ENCODE measurements around the gene RNF215.

Gene RNF215

DNA sequence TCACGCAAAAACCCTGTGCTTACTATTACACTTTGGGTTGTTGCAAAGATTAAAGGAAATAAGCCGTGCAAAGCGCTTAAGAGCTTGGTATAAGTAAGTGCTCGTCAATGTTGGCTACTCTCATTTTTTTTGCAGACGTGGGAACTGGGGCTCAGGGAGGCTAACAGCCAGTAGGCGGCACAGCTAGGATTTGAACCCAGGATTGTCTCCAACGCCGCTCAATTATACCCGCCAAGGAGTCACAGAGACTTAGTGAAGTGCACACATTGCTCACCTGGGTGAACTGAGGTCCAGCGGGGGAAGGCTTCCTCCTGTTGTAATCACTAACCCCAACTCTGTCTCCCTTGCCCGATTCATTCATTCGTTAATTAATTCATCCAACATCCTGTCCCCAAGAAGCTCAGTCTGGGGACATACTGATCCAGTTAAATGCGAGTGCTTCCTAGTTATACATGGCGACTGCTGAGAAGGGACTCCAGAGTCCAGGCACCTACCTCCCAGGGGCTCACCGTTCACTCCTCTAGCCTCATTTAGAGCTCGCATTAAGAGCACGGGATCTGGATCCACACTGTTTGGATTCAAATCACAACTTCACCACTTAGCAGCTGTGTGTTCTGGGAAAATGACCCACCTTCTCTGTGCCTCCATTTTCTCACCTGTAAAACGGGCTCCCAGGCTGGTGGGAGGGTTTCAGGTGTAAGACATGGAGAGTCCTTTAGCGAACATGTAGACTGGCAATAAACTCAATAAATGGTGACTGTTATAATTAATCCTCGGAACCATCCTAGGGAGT lies 37.5 kb upstream of the RNF215 start:
- DNase-seq (ENCODE audit: low read depth in 1 of 2, low spot score in 1 of 2), result peak; percentile 20 to 26
- H3K4me3 ChIP-seq (replicated peaks; ENCODE audit: insufficient read depth, low read length), result peak overlapping the region; percentile 70
- no peaks in the 10 kb centered on the region for H3K27me3 ChIP-seq (ENCODE audit: insufficient read depth, poor library complexity, severe bottlenecking)
- H3K27ac ChIP-seq (replicated peaks), result peak overlapping the region; percentile 58
- TF ChIP-seq GABPA (IDR thresholded peaks at IDR 0.05; ENCODE audit: low read depth), result no peak
- TF ChIP-seq, protein P1, sequence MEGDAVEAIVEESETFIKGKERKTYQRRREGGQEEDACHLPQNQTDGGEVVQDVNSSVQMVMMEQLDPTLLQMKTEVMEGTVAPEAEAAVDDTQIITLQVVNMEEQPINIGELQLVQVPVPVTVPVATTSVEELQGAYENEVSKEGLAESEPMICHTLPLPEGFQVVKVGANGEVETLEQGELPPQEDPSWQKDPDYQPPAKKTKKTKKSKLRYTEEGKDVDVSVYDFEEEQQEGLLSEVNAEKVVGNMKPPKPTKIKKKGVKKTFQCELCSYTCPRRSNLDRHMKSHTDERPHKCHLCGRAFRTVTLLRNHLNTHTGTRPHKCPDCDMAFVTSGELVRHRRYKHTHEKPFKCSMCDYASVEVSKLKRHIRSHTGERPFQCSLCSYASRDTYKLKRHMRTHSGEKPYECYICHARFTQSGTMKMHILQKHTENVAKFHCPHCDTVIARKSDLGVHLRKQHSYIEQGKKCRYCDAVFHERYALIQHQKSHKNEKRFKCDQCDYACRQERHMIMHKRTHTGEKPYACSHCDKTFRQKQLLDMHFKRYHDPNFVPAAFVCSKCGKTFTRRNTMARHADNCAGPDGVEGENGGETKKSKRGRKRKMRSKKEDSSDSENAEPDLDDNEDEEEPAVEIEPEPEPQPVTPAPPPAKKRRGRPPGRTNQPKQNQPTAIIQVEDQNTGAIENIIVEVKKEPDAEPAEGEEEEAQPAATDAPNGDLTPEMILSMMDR (IDR thresholded peaks at IDR 0.05; ENCODE audit: insufficient read depth, low read length), result no peak
- TF ChIP-seq POLR2AphosphoS5 (IDR thresholded peaks at IDR 0.05; ENCODE audit: low read depth), result no peak
- TF ChIP-seq SPI1 (IDR thresholded peaks at IDR 0.05; ENCODE audit: borderline replicate concordance, low read depth), result no peak
- TF ChIP-seq, protein P2, sequence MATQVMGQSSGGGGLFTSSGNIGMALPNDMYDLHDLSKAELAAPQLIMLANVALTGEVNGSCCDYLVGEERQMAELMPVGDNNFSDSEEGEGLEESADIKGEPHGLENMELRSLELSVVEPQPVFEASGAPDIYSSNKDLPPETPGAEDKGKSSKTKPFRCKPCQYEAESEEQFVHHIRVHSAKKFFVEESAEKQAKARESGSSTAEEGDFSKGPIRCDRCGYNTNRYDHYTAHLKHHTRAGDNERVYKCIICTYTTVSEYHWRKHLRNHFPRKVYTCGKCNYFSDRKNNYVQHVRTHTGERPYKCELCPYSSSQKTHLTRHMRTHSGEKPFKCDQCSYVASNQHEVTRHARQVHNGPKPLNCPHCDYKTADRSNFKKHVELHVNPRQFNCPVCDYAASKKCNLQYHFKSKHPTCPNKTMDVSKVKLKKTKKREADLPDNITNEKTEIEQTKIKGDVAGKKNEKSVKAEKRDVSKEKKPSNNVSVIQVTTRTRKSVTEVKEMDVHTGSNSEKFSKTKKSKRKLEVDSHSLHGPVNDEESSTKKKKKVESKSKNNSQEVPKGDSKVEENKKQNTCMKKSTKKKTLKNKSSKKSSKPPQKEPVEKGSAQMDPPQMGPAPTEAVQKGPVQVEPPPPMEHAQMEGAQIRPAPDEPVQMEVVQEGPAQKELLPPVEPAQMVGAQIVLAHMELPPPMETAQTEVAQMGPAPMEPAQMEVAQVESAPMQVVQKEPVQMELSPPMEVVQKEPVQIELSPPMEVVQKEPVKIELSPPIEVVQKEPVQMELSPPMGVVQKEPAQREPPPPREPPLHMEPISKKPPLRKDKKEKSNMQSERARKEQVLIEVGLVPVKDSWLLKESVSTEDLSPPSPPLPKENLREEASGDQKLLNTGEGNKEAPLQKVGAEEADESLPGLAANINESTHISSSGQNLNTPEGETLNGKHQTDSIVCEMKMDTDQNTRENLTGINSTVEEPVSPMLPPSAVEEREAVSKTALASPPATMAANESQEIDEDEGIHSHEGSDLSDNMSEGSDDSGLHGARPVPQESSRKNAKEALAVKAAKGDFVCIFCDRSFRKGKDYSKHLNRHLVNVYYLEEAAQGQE (IDR thresholded peaks at IDR 0.05; ENCODE audit: insufficient replicate concordance, low read depth), result no peak

DNA sequence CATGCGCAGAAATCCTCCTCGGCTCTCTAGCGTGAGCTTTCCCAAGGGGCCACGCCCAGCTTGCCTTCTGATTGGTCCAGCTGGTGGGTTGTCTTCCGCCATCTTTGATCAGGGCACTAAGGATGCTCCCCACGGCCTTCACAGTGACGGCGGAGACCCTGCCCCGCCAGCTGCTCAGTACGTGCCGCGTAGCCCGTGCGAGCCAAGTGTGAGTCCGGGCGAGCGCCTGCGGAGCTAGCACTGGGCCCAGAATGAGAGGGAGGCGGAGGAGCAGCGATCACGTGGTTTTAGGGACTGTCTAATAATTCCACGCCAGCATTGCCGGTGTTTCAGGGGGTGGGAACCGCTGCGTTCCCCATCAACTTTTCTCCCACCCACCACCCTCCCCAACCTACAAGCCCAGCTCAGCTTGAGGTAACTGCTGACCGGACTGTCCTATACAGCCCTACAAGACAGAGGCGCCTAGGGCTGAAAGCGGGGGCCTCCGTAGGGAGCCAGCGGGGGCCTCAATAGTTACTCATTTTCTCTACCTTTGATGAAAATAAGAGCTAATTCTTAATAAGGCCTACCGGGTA lies 36.8 kb upstream of the RNF215 start:
- Histone ChIP-seq H3K27me3 (ENCODE audit: insufficient read depth, poor library complexity, severe bottlenecking) (no peaks in the 10 kb centered on the region), H3K27ac (replicated peaks) (peak overlapping the region; percentile 78), H3K4me3 (replicated peaks; ENCODE audit: insufficient read depth, low read length) (peak overlapping the region; percentile 70)
- TF ChIP-seq GABPA (IDR thresholded peaks at IDR 0.05; ENCODE audit: low read depth), result no peak
- peak; percentile 57; the same call in 1 of the 2 replicates for TF ChIP-seq POLR2AphosphoS5 (IDR thresholded peaks at IDR 0.05; ENCODE audit: low read depth)
- peak; percentile 99 for DNase-seq (ENCODE audit: low read depth in 1 of 2, low spot score in 1 of 2)

DNA sequence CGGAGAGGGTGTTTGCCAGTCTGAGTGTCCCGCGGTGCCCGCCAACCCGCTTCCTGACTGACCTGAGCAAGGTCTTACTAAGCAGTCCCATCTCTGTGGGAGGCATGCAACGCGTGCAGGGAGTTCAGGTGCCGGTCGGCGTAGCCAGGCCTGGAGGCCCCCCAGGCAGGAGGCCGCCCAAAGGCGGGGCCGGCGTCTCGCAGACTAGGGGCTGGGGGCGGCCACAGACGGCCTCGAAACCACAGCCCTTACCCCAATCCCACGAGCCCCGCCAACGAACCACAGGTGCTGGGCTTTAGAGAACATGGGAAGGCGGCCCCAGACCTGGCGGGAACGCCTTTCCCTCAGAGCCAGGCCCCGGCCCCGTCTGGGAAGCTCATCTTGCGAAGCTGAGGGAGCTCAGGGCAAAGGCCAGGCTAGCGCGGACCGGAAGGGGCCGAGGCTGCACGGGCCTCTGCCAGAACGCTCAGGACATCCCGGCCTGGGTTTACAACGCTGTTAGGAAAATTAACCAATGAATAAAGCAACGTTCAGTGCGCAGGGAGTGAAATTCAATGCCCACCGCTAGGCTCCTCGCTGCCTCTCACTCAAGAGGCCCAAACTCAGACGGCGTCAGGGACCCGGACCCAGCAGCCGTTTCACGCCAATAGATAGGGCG lies 36.2 kb upstream of the RNF215 start:
- H3K27me3 ChIP-seq (ENCODE audit: insufficient read depth, poor library complexity, severe bottlenecking), result no peaks in the 10 kb centered on the region
- peak in 1 of 2 experiments; percentile 28 for DNase-seq (ENCODE audit: low read depth in 1 of 2, low spot score in 1 of 2)
- H3K27ac ChIP-seq (replicated peaks), result peak overlapping the region; percentile 78

DNA sequence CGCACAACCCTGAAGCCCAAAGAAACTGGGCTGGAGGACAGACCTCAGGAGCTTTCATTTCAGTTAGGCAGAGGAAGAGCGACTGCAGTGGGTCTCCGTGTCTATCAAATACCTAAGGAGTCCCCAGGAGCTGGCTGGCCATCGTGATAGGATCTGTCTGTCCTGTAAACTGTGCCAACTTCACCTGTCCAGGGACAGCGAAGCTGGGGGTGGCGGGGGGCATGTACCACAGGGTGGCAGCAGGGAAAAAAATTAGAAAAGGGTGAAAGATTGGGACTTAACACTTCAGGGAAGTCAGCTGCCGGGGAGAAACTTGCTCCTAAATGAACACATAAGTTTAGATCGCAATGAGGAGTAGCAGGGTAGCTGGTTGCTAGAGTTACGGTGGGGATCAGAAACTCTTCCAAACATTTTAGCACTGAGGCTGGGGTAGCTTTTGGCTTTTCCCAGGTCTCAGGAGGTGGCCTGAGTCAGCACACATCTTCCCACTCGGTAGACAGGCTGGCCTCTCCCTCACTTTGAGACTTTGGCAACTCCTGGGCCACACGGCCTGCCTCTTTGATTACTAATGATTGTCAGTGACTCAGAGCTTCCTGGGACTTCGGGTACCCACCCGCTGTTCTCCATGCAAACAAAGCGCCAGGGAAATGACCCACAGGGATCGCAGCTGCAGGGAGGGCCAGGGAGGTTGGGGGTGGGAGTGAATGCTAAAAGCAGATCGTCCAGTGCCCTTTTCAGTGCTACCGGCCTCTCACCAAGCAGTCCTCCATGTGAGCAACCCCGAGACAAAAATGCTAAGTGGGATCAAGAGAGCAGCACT lies 35.5 kb upstream of the RNF215 start:
- TF ChIP-seq, protein P2 (IDR thresholded peaks at IDR 0.05; ENCODE audit: insufficient replicate concordance, low read depth), result no peak
- DNase-seq (ENCODE audit: low read depth in 1 of 2, low spot score in 1 of 2), result peak; percentile 41 to 46
- H3K4me3 ChIP-seq (replicated peaks; ENCODE audit: insufficient read depth, low read length), result peak overlapping the region; percentile 70
- peak overlapping the region; percentile 78 for H3K27ac ChIP-seq (replicated peaks)
- H3K27me3 ChIP-seq (ENCODE audit: insufficient read depth, poor library complexity, severe bottlenecking), result no peaks in the 10 kb centered on the region

More for the DNA sequence above, 36.2 kb upstream of the RNF215 start:
- TF ChIP-seq POLR2AphosphoS5 (IDR thresholded peaks at IDR 0.05; ENCODE audit: low read depth), result peak; percentile 78
- TF ChIP-seq, protein P2 (IDR thresholded peaks at IDR 0.05; ENCODE audit: insufficient replicate concordance, low read depth), result no peak
- H3K4me3 ChIP-seq (replicated peaks; ENCODE audit: insufficient read depth, low read length), result peak overlapping the region; percentile 70

Data from HL-60 (cell line).